Measurements from ENCODE around the gene CUX1.

DNA sequence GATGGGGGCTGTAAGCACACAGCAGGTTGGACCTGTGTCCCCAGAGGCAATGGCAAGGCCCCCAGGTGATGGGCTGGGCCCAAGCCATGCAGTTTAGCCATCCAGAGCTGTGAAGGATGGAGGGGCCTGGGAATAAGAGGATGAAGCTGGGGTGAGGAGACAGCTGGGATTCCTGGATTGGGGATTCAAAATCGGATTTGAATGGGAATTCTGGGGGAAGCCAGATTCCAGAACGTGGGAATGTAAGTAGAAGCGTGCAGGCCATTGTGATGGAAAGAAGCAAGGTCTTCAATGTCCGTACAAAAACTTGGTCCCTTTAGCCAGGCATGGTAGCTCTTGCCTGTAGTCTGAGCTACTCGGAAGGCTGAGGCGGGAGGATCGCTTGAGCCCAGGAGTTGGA is 479.1 kb downstream of the CUX1 start:
- TF ChIP-seq, protein P1, sequence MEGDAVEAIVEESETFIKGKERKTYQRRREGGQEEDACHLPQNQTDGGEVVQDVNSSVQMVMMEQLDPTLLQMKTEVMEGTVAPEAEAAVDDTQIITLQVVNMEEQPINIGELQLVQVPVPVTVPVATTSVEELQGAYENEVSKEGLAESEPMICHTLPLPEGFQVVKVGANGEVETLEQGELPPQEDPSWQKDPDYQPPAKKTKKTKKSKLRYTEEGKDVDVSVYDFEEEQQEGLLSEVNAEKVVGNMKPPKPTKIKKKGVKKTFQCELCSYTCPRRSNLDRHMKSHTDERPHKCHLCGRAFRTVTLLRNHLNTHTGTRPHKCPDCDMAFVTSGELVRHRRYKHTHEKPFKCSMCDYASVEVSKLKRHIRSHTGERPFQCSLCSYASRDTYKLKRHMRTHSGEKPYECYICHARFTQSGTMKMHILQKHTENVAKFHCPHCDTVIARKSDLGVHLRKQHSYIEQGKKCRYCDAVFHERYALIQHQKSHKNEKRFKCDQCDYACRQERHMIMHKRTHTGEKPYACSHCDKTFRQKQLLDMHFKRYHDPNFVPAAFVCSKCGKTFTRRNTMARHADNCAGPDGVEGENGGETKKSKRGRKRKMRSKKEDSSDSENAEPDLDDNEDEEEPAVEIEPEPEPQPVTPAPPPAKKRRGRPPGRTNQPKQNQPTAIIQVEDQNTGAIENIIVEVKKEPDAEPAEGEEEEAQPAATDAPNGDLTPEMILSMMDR (IDR thresholded peaks at IDR 0.05; ENCODE audit: insufficient read depth, low read depth, low read length) = no peak
- TF ChIP-seq EZH2 (IDR thresholded peaks at IDR 0.05; ENCODE audit: insufficient read depth, low read length) = no peak

Data from astrocyte (in vitro differentiated cells and primary cell).